ENCODE results near the gene RASSF5. TPM values are rescaled to one million over a fixed set of nuclear protein-coding genes. Genes with fewer than 3 reads are reported as not detected.

RASSF5 gene
- polyA plus RNA-seq, 1 donor (not counting 4 experiments of a cell fraction or from before 2014, with no cell fraction given) = 2.4 TPM

DNA sequence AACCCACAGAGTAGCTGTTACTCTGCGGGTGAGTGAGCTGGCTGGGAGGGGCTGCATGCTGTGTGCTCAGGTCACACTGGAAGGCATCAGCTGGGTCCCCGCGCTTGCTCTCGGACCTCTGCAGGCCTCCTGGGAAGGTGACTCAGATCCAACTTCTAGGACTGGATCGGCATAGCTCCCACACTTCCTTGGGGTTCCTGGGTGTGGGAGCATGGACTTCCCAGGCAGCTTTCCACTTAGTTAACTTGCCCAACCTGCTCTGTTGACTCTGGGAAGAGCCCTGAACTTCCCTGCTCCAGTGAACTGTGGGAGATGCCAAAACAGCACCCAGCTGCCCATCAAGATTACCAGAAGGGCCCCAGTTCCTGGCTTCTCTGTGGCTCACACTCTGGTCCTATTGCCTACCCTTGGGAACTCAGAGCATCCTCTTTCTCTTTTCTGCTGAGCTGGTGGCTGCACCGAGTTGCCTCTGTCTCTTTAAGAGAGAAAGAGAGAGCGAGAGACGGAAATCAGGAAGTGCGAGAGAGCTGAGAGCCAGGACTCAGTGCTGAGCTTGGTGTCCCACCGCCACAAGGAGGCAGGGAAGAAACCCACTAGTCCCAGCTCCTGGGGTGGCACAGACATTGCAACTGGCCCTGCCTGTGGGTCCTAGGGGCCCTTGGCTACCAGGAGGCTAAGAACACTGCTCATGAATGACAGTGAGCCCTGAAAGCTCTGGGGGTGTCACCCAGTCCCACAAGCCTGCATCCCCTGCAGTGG is 37.2 kb upstream of the RASSF5 start, which contains the start of gene IKBKE:
TSS of gene IKBKE (plus strand) at position 544 of the 759 bp plus-strand sequence. CDS start 2,752 bp downstream, outside the sequence.
- TF ChIP-seq, protein P1, sequence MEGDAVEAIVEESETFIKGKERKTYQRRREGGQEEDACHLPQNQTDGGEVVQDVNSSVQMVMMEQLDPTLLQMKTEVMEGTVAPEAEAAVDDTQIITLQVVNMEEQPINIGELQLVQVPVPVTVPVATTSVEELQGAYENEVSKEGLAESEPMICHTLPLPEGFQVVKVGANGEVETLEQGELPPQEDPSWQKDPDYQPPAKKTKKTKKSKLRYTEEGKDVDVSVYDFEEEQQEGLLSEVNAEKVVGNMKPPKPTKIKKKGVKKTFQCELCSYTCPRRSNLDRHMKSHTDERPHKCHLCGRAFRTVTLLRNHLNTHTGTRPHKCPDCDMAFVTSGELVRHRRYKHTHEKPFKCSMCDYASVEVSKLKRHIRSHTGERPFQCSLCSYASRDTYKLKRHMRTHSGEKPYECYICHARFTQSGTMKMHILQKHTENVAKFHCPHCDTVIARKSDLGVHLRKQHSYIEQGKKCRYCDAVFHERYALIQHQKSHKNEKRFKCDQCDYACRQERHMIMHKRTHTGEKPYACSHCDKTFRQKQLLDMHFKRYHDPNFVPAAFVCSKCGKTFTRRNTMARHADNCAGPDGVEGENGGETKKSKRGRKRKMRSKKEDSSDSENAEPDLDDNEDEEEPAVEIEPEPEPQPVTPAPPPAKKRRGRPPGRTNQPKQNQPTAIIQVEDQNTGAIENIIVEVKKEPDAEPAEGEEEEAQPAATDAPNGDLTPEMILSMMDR (optimal IDR thresholded peaks at IDR 0.05 in 1 of 3, IDR thresholded peaks at IDR 0.05 in 1 of 3, conservative IDR thresholded peaks at IDR 0.05 in 1 of 3; ENCODE audit: extremely low read depth in 1 of 3, insufficient read depth in 2 of 3, low read length in 3 of 3) = peak in 2 of 3 experiments; percentile 15 to 33
- no peak for TF ChIP-seq EZH2 (IDR thresholded peaks at IDR 0.05; ENCODE audit: low read length)
- H3K4me2 ChIP-seq (ENCODE audit: control insufficient read depth, extremely low read depth, insufficient read depth, low read depth, low read length) = peak within 1 kb of the TSS; percentile 81
- DNase-seq (ENCODE audit: low read depth, low spot score) = no peak
- peak within 1 kb of the TSS; percentile 71 to 80 (median 73) for H3K4me3 ChIP-seq (ENCODE audit: control insufficient read depth in 2 of 3, extremely low read depth in 1 of 3, insufficient read depth in 2 of 3, low read depth in 1 of 3, low read length in 3 of 3)
- peak within 1 kb of the TSS; percentile 64 for H3K9ac ChIP-seq (ENCODE audit: control insufficient read depth, extremely low read depth, insufficient read depth, low read length)
- no peaks in the 10 kb centered on the region for H3K9me3 ChIP-seq (ENCODE audit: control insufficient read depth, low read depth, low read length)
- peak within 1 kb of the TSS; percentile 84 for H2AFZ ChIP-seq (ENCODE audit: control insufficient read depth, low read length)
- H3K36me3 ChIP-seq (ENCODE audit: control insufficient read depth in 2 of 2, extremely low read depth in 1 of 2, insufficient read depth in 2 of 2, low read length in 2 of 2) = peaks cover 3 to 4% of the 10 kb centered on the region in 2 experiments
- FAIRE-seq = no peak
- H3K9me1 ChIP-seq (ENCODE audit: control insufficient read depth, extremely low read depth, insufficient read depth, low read length) = no peaks in the 10 kb centered on the region
- peak within 1 kb of the TSS; percentile 33 for H3K27ac ChIP-seq (ENCODE audit: control insufficient read depth, insufficient read depth, low read length)
- peaks cover 20% of the 10 kb centered on the region for H3K4me1 ChIP-seq (ENCODE audit: control insufficient read depth, extremely low read depth, insufficient read depth, low read length)
- no peaks in the 10 kb centered on the region for H3K27me3 ChIP-seq (ENCODE audit: control insufficient read depth, extremely low read depth, insufficient read depth, low read length)
- no peaks in the 10 kb centered on the region for H4K20me1 ChIP-seq (ENCODE audit: control insufficient read depth, extremely low read depth, insufficient read depth, low read length)
- no peaks in the 10 kb centered on the region for H3K79me2 ChIP-seq (ENCODE audit: control insufficient read depth, insufficient read depth, low read length)
- dilution Hi-C loops (cut with MboI; ENCODE audit: extremely low pct_ligation_motif_present, low sequenced_read_pairs) = no loop called here

DNA sequence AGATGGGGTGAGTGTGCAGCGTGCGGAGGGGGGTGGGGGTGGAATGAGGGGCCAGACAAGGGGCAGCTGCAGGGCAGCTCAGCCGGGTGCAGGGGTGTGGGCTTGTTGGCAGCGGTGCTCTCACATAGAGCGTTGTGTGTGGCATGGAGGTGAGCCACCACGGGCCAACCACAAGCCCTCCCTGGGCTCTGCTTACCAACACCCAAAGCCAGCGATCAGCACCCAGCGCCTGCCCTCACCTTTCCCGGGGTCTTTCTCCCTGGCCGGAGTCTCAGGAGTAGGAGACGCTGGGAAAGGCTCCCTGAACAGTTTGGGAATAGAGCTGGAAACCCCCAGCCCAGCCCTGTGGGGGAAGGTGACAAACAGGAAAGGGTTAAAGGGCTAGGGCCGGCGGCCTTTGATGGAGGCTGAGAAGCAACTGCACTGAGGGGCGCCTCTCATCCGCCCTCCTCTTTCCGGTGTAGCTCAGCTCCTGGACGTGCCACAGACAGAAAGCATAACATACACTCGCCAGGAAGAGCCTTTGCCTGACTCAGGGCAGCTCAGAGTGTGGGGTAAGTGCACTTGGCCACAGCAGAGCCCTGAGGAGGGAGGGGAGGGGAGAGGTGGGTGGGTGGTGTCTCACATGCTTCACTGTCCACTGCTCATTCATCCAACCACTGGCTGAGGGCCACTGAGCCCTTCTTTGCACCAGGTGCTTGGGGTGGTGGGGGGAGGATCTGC is 36.5 kb upstream of the RASSF5 start:
- H3K27ac ChIP-seq (ENCODE audit: control insufficient read depth, insufficient read depth, low read length) = peak overlapping the region; percentile 33
- peaks cover 20% of the 10 kb centered on the region for H3K4me1 ChIP-seq (ENCODE audit: control insufficient read depth, extremely low read depth, insufficient read depth, low read length)
- peaks cover 3 to 5% of the 10 kb centered on the region in 2 experiments for H3K36me3 ChIP-seq (ENCODE audit: control insufficient read depth in 2 of 2, extremely low read depth in 1 of 2, insufficient read depth in 2 of 2, low read length in 2 of 2)
- H3K9me3 ChIP-seq (ENCODE audit: control insufficient read depth, low read depth, low read length) = no peaks in the 10 kb centered on the region
- H3K4me3 ChIP-seq (ENCODE audit: control insufficient read depth in 2 of 3, extremely low read depth in 1 of 3, insufficient read depth in 2 of 3, low read depth in 1 of 3, low read length in 3 of 3) = peak overlapping the region; percentile 71 to 80 (median 73)
- dilution Hi-C loops (cut with MboI; ENCODE audit: extremely low pct_ligation_motif_present, low sequenced_read_pairs) = no loop called here
- H3K9me1 ChIP-seq (ENCODE audit: control insufficient read depth, extremely low read depth, insufficient read depth, low read length) = no peaks in the 10 kb centered on the region
- H4K20me1 ChIP-seq (ENCODE audit: control insufficient read depth, extremely low read depth, insufficient read depth, low read length) = no peaks in the 10 kb centered on the region
- H3K79me2 ChIP-seq (ENCODE audit: control insufficient read depth, insufficient read depth, low read length) = no peaks in the 10 kb centered on the region
- TF ChIP-seq, protein P1 (optimal IDR thresholded peaks at IDR 0.05 in 1 of 3, IDR thresholded peaks at IDR 0.05 in 1 of 3, conservative IDR thresholded peaks at IDR 0.05 in 1 of 3; ENCODE audit: extremely low read depth in 1 of 3, insufficient read depth in 2 of 3, low read length in 3 of 3) = no peak
- TF ChIP-seq EZH2 (IDR thresholded peaks at IDR 0.05; ENCODE audit: low read length) = no peak
- no peak for DNase-seq (ENCODE audit: low read depth, low spot score)
- H3K4me2 ChIP-seq (ENCODE audit: control insufficient read depth, extremely low read depth, insufficient read depth, low read depth, low read length) = peak overlapping the region; percentile 81
- H3K9ac ChIP-seq (ENCODE audit: control insufficient read depth, extremely low read depth, insufficient read depth, low read length) = peak overlapping the region; percentile 64
- no peaks in the 10 kb centered on the region for H3K27me3 ChIP-seq (ENCODE audit: control insufficient read depth, extremely low read depth, insufficient read depth, low read length)
- FAIRE-seq = no peak
- H2AFZ ChIP-seq (ENCODE audit: control insufficient read depth, low read length) = peak overlapping the region; percentile 84

Measured in keratinocyte (primary cell).